Activated T-helper 1 cell treated with Interleukin-2 at 50 U/mL for 16 hours (primary cell): Measurements from ENCODE around the gene CDC16.

Source experiments
- DNase-seq: peaks from one replicate; pipeline ENCODE4 v3.0.0-alpha.2; 2020; ENCODE audit warnings: low read depth

The CDC16 gene

DNA sequence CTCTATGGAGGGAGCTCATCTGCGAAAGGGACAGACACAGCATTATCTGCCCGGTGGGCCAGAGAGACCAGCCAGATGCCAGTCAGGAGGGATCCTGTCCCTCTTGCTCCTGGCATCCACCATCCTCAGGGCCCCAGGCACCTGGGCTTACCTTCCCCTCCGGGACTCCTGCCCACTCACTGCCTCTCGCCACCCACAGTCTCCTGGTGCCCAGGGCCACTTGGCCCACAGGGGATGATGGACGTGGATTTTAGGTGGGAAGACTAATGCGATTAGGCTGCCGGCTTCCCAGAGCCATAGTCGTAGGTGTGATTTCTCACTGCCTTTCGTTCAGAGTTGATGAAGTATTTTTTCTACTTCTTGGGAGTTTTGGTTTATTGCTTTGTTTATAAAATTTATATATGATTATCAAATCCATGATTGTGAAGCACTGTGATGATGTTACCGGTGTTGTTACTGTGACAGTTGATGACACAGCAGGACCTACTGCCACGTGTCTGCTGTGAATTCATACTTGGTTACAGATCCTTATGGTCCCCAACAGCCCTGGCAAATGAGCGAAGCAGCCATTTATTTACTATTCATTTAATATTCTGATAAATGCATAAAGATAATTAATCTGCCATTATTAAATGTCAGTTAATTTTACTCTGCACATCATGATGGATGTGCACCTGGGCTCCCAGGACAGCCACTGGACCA is 65.1 kb downstream of the CDC16 start:
- no peak for DNase-seq

DNA sequence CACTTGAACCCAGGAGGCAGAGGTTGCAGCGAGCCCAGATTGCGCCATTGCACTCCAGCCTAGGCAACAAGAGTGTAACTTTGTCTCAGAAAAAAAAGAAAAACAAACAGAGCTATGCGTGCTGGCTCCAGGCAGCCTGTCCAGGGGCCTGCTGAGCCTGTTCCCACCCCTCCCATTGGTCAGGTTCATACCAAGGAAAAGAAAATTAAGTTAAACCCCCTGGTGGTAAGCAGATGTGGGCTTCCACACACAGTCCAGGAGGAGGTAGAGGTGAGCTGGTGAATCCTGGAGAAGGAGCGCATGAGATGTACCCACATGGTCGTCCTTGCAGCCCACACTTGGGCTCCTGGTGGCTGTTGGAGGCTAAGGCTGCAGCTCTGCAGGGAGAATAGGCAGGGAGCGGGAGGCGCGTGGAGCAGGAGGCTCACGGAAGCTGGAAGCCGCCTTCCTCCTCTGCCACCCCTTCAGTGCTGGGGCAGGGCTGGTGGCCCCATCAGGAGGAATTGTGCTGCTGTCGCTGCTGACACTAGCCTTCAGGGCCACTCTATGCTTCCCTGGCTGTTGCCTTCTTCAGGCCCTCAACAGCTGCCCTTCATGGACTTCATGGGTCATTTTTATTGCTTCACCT is 69.1 kb downstream of the CDC16 start:
- DNase-seq, result no peak

- DNase-seq, result no peak
Measured at GRCh38 chr13:114304346-114305034, 69.8 kb downstream of the CDC16 start.

DNA sequence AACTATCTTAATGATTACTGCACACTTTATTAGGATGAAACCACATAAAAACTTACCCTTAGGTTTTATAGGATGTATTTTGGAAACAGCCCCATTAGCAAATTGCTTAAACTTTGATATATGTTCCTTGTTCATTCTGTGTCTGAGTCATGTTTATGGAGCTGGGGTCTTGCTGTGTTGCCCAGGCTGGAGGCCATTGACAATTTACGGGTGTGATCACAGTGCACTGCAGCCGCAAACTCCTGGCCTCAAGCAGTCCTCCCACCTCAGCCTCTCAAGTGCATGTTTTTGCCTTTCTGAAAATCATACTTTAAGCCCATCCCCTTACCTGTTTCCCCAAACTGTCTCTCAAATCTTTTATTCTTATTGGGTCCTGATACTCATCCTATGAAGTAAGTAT is 74.4 kb downstream of the CDC16 start:
- no peak for DNase-seq

DNA sequence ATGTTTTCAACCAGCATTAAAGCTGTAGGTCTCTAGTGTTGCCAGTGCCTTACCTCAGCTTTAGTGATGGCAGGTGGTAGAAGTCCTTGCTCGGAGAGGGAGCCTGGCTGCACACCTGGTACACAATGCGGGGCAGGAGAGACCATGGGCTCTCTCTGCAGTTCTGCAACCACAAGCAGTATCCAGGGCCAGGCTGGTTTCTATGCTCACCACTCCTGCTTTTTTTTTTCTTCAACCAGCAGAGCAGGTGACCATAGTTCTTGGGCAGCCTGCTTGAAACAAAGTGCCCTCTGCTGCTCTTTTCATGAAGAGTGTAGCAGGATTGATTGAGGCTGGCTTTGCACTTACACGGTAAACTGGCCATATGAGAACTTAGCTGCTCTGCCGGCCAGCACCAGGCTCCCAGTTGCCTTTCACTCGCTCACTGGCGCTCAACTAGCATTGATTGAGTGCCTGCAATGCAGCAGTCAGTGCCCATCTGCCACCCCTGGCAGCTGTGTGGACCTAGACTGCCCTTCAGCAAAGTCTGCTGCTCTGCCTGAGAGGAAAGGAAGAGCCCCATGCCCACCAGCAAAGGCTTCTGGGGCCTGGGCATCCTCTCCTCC is 75.2 kb downstream of the CDC16 start:
- DNase-seq, result no peak

DNA sequence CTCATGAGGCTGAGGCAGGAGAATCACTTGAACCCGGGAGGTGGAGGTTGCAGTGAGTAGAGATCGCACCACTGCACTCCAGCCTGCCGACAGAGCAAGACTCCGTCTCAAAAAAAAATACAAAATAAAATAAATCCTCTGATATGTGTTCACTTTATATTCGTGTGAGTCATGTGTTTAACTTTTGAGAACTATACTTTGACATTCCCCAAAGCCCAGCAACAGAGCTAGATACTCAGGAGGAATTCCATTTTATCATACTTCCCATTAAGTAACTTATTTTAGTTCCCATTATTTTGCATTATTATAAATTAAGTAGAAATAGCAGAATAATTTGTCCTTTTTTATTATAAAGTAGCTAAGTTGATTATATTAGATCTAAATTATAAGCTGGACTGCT is 76.3 kb downstream of the CDC16 start:
- DNase-seq, result no peak

DNA sequence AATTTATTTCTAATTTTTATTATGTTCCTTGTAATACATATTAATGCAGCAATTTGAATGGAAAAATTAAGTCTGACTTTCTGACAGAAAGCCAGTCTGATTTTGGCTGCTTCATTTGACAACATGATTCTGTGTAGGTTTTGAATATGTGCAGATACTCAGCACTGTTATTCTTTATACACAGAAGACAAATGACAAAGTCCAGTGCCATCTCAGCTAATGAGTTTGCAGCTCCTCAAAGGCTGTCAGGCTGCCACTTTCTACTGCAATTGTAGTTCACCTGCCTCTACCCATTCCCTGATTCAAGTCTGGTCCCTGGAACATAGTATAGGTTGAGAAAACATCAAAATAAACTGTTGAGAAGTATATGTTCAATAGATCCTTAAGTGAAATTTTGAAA is 76.7 kb downstream of the CDC16 start:
- no peak for DNase-seq

GRCh38 chr13:114311908-114312307 is 77.2 kb downstream of the CDC16 start:
- DNase-seq, result no peak

DNA sequence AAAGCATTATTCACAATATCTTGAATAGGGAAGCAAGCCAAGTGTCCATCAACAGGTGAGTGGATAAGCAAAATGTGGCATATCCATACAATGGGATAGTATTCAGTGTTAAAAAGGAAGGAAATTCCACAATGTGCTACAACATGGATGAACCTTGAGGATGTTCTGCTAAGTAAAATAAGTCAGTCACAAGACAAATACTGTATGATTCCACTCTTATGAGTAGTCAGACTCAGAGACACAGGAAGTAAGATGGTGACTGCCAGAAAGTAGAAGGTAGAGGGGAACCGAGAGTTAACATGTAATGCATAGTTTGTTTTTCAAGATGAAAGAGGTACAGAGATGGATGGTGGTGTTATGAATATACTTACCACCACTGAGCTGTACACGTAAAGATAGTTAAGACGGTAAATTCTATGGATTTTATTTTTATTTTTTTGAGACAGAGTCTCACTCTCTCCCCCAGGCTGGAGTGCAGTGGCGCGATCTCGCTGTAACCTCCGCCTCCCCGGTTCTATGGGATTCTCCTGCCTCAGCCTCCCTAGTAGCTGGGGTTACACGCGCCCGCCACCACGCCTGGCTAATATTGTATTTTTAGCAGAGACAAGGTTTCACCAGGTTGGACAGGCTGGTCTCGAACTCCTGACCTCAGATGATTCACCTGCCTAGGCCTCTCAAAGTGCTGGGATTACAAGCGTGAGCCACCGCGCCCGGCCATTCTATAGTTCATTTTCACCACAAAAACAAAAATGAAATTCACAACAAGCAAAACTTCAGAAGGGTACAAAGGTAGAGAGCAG is 78.6 kb downstream of the CDC16 start:
- DNase-seq, result no peak

- DNase-seq, result peak; percentile 87
Measured at GRCh38 chr13:114314074-114314912, 79.6 kb downstream of the CDC16 start, which contains the start of gene CHAMP1. TSS of gene CHAMP1 (plus strand) at chr13:114314503. CDS start at chr13:114323843, 9,340 bp downstream.

- DNase-seq, result no peak
Measured at GRCh38 chr13:114315074-114315785, 80.5 kb downstream of the CDC16 start.

- no peak for DNase-seq
Measured at GRCh38 chr13:114318624-114319023, 83.9 kb downstream of the CDC16 start.

- DNase-seq, result no peak
Measured at GRCh38 chr13:114319441-114319913, 84.8 kb downstream of the CDC16 start.

- no peak for DNase-seq
Measured at GRCh38 chr13:114320065-114320464, 85.4 kb downstream of the CDC16 start.

- DNase-seq, result no peak
Measured at GRCh38 chr13:114321256-114321655, 86.6 kb downstream of the CDC16 start.
